ENCODE data around the gene MUC13.

The MUC13 gene

GRCh38 chr3:124860599-124860998 lies 74.0 kb downstream of the MUC13 start:
- no peak for DNase-seq (ENCODE audit: low read depth)
- TF ChIP-seq CTCF (IDR thresholded peaks at IDR 0.05; ENCODE audit: control insufficient read depth, extremely low read depth, insufficient read depth) = no peak
- no peak overlapping the region for H3K4me3 ChIP-seq (ENCODE audit: low read depth, low read length)

GRCh38 chr3:124859025-124859424 lies 75.5 kb downstream of the MUC13 start:
- TF ChIP-seq CTCF (IDR thresholded peaks at IDR 0.05; ENCODE audit: control insufficient read depth, extremely low read depth, insufficient read depth) = no peak
- DNase-seq (ENCODE audit: low read depth) = no peak
- no peak overlapping the region for H3K4me3 ChIP-seq (ENCODE audit: low read depth, low read length)

GRCh38 chr3:124858275-124858674 lies 76.3 kb downstream of the MUC13 start:
- TF ChIP-seq CTCF (IDR thresholded peaks at IDR 0.05; ENCODE audit: control insufficient read depth, extremely low read depth, insufficient read depth) = no peak
- H3K4me3 ChIP-seq (ENCODE audit: low read depth, low read length) = no peak overlapping the region
- no peak for DNase-seq (ENCODE audit: low read depth)

- no peak overlapping the region for H3K4me3 ChIP-seq (ENCODE audit: low read depth, low read length)
- TF ChIP-seq CTCF (IDR thresholded peaks at IDR 0.05; ENCODE audit: control insufficient read depth, extremely low read depth, insufficient read depth) = no peak
These were observed 77.9 kb downstream of the MUC13 start for GRCh38 chr3:124856677-124857076.

More at GRCh38 chr3:124856677-124857076, 77.9 kb downstream of the MUC13 start:
- DNase-seq (ENCODE audit: low read depth) = no peak
